Gastrocnemius medialis (tissue), 4 donors: ENCODE results near the gene TAF3. TPM values are rescaled to one million over a fixed set of nuclear protein-coding genes. Genes with fewer than 3 reads are reported as not detected.

ENCODE experiments used
- ATAC-seq, 2 donors: fragments of 150-250 bp; one replicate each; pipeline ENCODE4 v1.9.1; 2016
- DNase-seq, 2 donors: peaks; one replicate each; pipeline ENCODE4 v3.0.0-alpha.2; 2019
- H3K27ac ChIP-seq, 4 donors: fragments of 200-600 bp; sonication (generic); 1 replicate in 1 of 4; 2 replicates in 3 of 4; pipeline ENCODE4 v1.5.1; 2016 to 2018; ENCODE audit warnings: mild to moderate bottlenecking in 2 of 4, moderate library complexity in 1 of 4
- H3K27me3 ChIP-seq, 3 donors: fragments of 200-600 bp; sonication (generic) in 2 of 3; 1 replicate in 1 of 3; 2 replicates in 2 of 3; pipeline versions ENCODE4 v1.5.1 to v1.6.0; 2016 to 2019; ENCODE audit warnings: mild to moderate bottlenecking in 1 of 3, moderate library complexity in 1 of 3
- H3K36me3 ChIP-seq, 2 donors: fragments of 200-600 bp; sonication (generic) in 1 of 2; one replicate each; pipeline ENCODE4 v1.5.1; 2017 to 2018
- H3K4me1 ChIP-seq, 2 donors: fragments of 200-600 bp; sonication (generic) in 1 of 2; one replicate each; pipeline ENCODE4 v1.5.1; 2016 to 2017; ENCODE audit warnings: mild to moderate bottlenecking in 2 of 2
- H3K4me3 ChIP-seq, 4 donors: fragments of 200-600 bp; sonication (generic) in 3 of 4; 1 replicate in 1 of 4; 2 replicates in 3 of 4; pipeline ENCODE4 v1.5.1; 2016 to 2019; ENCODE audit warnings: mild to moderate bottlenecking in 2 of 4
- H3K9me3 ChIP-seq, 3 donors: fragments of 200-600 bp; sonication (generic) in 2 of 3; 1 replicate in 1 of 3; 2 replicates in 2 of 3; pipeline ENCODE4 v1.5.1; 2016 to 2019
- CTCF ChIP-seq, 5 experiments: fragments of 450-650 bp in 3 of 5; fragments of 200-600 bp in 2 of 5; sonication (generic) in 2 of 5; IDR thresholded peaks in 4 of 5; conservative IDR thresholded peaks in 1 of 5; 1 replicate in 4 of 5; 2 replicates in 1 of 5; pipeline ENCODE4 v1.5.1; 2016 to 2019; ENCODE audit warnings: antibody characterized with exemption in 5 of 5, mild to moderate bottlenecking in 3 of 5, moderate library complexity in 3 of 5
- POLR2A ChIP-seq, 2 donors: fragments of 450-650 bp; IDR thresholded peaks; one replicate each; pipeline ENCODE4 v1.6.1; 2017; ENCODE audit warnings: antibody characterized with exemption in 2 of 2, mild to moderate bottlenecking in 2 of 2, moderate library complexity in 2 of 2
- in situ Hi-C, 4 donors: fragments of 200-750 bp; cut with MboI; loops; one replicate each; pipeline versions ENCODE4 v1.15.0 to v1.8.0; 2017; ENCODE audit warnings: low sequenced_read_pairs in 4 of 4
- intact Hi-C: fragments of 100-400 bp; cut with DNase I; formaldehyde crosslinking; loops from one replicate; pipeline ENCODE4 v1.15.1; 2023; ENCODE audit warnings: low total_unique reads
- total RNA-seq, 4 donors: library from RNA; depleted of rRNA; stranded (reverse); fragments of >200 nt; gene quantifications; one replicate each; pipeline versions ENCODE4 v1.1.0 to v1.2.3, GENCODE V29; 2016

The TAF3 gene
- total RNA-seq, 4 donors from 2014 or later, result 5.0 to 14.8 (median 9.6) TPM

- Histone ChIP-seq H3K36me3 (no peaks in the 10 kb centered on the region), H3K9me3 (no peaks in the 10 kb centered on the region), H3K27me3 (peaks cover 98 to 100% (median 100%) of the 10 kb centered on the region in 3 donors), H3K4me1 (peaks cover 9 to 10% of the 10 kb centered on the region in 2 donors), H3K27ac (no peak overlapping the region), H3K4me3 (no peak overlapping the region)
- in situ Hi-C loops, result no loop called here
- intact Hi-C loops, result no loop called here
- DNase-seq, result no peak
- TF ChIP-seq POLR2A (IDR thresholded peaks at IDR 0.05) (no peak), CTCF (IDR thresholded peaks at IDR 0.05 in 4 of 5, conservative IDR thresholded peaks at IDR 0.05 in 1 of 5) (no peak)
- ATAC-seq, result no peak
These were observed 224.6 kb downstream of the TAF3 start for GRCh38 chr10:8042721-8043568.

- no peak for DNase-seq
- peaks cover 98 to 100% (median 100%) of the 10 kb centered on the region in 3 donors for H3K27me3 ChIP-seq
These were observed 225.4 kb downstream of the TAF3 start for GRCh38 chr10:8043569-8044306.

GRCh38 chr10:8044331-8044907 is 226.1 kb downstream of the TAF3 start:
- no peak for TF ChIP-seq POLR2A (IDR thresholded peaks at IDR 0.05)
- TF ChIP-seq CTCF (IDR thresholded peaks at IDR 0.05 in 4 of 5, conservative IDR thresholded peaks at IDR 0.05 in 1 of 5), result no peak
- ATAC-seq, result no peak
- H3K4me3 ChIP-seq, result peak overlapping the region in 1 of 4 donors; percentile 45
- H3K36me3 ChIP-seq, result no peaks in the 10 kb centered on the region
- intact Hi-C loops (no loop called here), in situ Hi-C loops (no loop called here)
- H3K27ac ChIP-seq, result no peak overlapping the region
- peaks cover 10 to 14% of the 10 kb centered on the region in 2 donors for H3K4me1 ChIP-seq
- peaks cover 98 to 100% (median 100%) of the 10 kb centered on the region in 3 donors for H3K27me3 ChIP-seq
- no peak for DNase-seq
- no peaks in the 10 kb centered on the region for H3K9me3 ChIP-seq

More at GRCh38 chr10:8043569-8044306, 225.4 kb downstream of the TAF3 start:
- H3K9me3 ChIP-seq, result no peaks in the 10 kb centered on the region
- TF ChIP-seq CTCF (IDR thresholded peaks at IDR 0.05 in 4 of 5, conservative IDR thresholded peaks at IDR 0.05 in 1 of 5), result no peak
- TF ChIP-seq POLR2A (IDR thresholded peaks at IDR 0.05), result no peak
- H3K27ac ChIP-seq, result no peak overlapping the region
- in situ Hi-C loops, result no loop called here
- H3K4me3 ChIP-seq, result no peak overlapping the region
- H3K4me1 ChIP-seq, result peaks cover 9 to 10% of the 10 kb centered on the region in 2 donors
- no peaks in the 10 kb centered on the region for H3K36me3 ChIP-seq
- no peak for ATAC-seq
- intact Hi-C loops, result no loop called here

- no peaks in the 10 kb centered on the region for H3K9me3 ChIP-seq
- H3K4me1 ChIP-seq, result peaks cover 12 to 20% of the 10 kb centered on the region in 2 donors
- H3K4me3 ChIP-seq, result peak overlapping the region; percentile 14 to 45 (median 24)
- in situ Hi-C loops (no loop called here), intact Hi-C loops (no loop called here)
- H3K27me3 ChIP-seq, result peaks cover 98 to 100% (median 100%) of the 10 kb centered on the region in 3 donors
- DNase-seq, result no peak
- H3K36me3 ChIP-seq, result no peaks in the 10 kb centered on the region
- TF ChIP-seq CTCF (IDR thresholded peaks at IDR 0.05 in 4 of 5, conservative IDR thresholded peaks at IDR 0.05 in 1 of 5) (no peak), POLR2A (IDR thresholded peaks at IDR 0.05) (no peak)
- no peak for ATAC-seq
- no peak overlapping the region for H3K27ac ChIP-seq
These were observed 226.8 kb downstream of the TAF3 start for GRCh38 chr10:8044908-8045725.
